AG04450 (cell line): ENCODE measurements around the gene MAP2K2. TPM values are rescaled to one million over a fixed set of nuclear protein-coding genes. Genes with fewer than 3 reads are reported as not detected.
A peak's percentile ranks its signal among the peaks of the same experiment; 100 is the strongest.
"Not testable (repeated sequence)": the region's sequence is repeated elsewhere in the genome, so short reads cannot be mapped to it uniquely, and the experiment has no call there.

Experiments
- CTCF ChIA-PET: fragments of 300-600, 350-600 bp; formaldehyde crosslinking; extraction: SDS; loops from one replicate; lab custom pipeline; 2022; ENCODE audit warnings: antibody characterized with exemption, inconsistent platforms; lab: Charles Lee
- POLR2A ChIA-PET: fragments of 350-600 bp; formaldehyde crosslinking; extraction: SDS; loops from one replicate; lab custom pipeline; 2021; ENCODE audit warnings: antibody characterized with exemption, inconsistent platforms; lab: Yijun Ruan, JAX
- DNase-seq: peaks from one replicate; pipeline ENCODE4 v3.0.0-alpha.2; 2011; ENCODE audit warnings: low read depth, low spot score
- H3K27ac ChIP-seq: one replicate; pipeline ENCODE4 v1.5.1; 2012; ENCODE audit warnings: low read depth, low read length, control low read depth
- H3K27me3 ChIP-seq: one replicate; pipeline ENCODE4 v1.6.0; 2012; ENCODE audit warnings: low read length; ENCODE audit not compliant: control insufficient read depth, insufficient read depth
- H3K4me3 ChIP-seq: 2 replicates; pipeline ENCODE4 v1.5.1; 2011; ENCODE audit warnings: mild to moderate bottlenecking, low read depth, low read length, control low read depth
- H3K9me3 ChIP-seq: 2 replicates; pipeline ENCODE4 v1.5.1; 2012; ENCODE audit warnings: low read length; ENCODE audit not compliant: control insufficient read depth, insufficient read depth
- polyA plus RNA-seq: library from polyadenylated mRNA; depleted of rRNA; stranded (reverse); fragments of >200 nt; gene quantifications from 2 replicates; pipeline ENCODE4 v1.2.3, GENCODE V29; 2011
- TF ChIP-seq, protein P1 (sequence below): IDR thresholded peaks from 2 replicates; pipeline ENCODE4 v1.5.1; 2011; ENCODE audit warnings: low read depth, low read length, control low read depth, inconsistent platforms

The MAP2K2 gene
- polyA plus RNA-seq, 1 experiment: 65.1 TPM

DNA sequence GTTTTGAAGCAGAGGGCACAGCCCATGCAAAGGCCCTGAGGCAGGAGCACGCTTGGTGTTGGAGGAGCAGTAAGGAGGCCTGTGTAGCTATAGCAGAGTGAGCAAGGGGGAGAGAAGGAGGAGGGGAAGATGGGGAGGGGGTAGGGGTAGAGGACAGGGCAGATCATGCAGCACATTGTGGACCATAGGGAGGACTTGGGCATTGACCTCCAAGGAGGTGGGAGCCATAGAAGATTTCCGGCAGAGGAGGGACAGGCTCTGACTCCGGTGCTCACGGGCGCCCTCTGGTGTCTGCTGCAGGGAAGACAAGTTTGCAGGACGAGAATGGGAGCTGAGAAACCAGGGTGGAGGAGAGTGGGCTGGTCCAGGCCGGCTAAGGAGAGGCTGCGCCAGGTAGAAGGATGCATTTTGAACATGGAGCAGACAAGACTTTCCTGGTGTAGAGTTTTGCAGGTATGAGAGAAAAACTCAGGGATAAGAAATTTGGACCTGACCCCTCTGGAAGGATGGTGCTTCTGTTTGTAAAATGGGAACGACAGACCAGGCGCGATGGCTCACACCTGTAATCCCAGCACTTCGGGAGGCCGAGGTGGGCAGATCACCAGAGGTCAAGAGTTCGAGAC is 15.8 kb upstream of the MAP2K2 start:
- H3K4me3 ChIP-seq: no peak overlapping the region
- H3K27ac ChIP-seq: no peak overlapping the region
- no peak for DNase-seq
- CTCF ChIA-PET: interaction anchor here (0.5 to 2.6 kb wide), 27 partner anchors 9 to 549 kb away, joined by 3 to 29 read pairs (median 4); partner anchors contain the start of genes CREB3L3 and EEF2
- TF ChIP-seq, protein P1, sequence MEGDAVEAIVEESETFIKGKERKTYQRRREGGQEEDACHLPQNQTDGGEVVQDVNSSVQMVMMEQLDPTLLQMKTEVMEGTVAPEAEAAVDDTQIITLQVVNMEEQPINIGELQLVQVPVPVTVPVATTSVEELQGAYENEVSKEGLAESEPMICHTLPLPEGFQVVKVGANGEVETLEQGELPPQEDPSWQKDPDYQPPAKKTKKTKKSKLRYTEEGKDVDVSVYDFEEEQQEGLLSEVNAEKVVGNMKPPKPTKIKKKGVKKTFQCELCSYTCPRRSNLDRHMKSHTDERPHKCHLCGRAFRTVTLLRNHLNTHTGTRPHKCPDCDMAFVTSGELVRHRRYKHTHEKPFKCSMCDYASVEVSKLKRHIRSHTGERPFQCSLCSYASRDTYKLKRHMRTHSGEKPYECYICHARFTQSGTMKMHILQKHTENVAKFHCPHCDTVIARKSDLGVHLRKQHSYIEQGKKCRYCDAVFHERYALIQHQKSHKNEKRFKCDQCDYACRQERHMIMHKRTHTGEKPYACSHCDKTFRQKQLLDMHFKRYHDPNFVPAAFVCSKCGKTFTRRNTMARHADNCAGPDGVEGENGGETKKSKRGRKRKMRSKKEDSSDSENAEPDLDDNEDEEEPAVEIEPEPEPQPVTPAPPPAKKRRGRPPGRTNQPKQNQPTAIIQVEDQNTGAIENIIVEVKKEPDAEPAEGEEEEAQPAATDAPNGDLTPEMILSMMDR: peak; percentile 72
- POLR2A ChIA-PET: no interaction called here
- H3K27me3 ChIP-seq: no peaks in the 10 kb centered on the region
- no peaks in the 10 kb centered on the region for H3K9me3 ChIP-seq

DNA sequence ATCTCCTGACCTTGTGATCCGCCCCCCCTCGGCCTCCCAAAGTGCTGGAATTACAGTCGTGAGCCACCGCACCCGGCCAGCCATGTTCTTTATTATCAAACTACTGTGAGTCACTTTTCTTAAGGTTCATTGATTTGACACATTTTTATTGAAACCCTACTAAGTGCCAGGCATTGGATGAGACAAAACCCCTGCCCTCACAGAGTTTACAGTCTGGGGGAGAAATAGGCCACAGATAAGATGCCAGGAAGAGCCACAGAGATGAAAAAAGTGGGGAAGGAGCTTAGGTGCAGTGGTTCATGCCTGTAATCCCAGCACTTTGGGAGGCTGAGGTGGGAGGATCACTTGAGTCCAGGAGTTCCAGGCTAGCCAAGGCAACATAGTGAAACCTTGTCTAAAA is 14.5 kb upstream of the MAP2K2 start:
- no peaks in the 10 kb centered on the region for H3K27me3 ChIP-seq
- H3K9me3 ChIP-seq: no peaks in the 10 kb centered on the region
- ChIA-PET CTCF (no interaction called here), POLR2A (no interaction called here)
- no peak for DNase-seq
- H3K27ac ChIP-seq: no peak overlapping the region
- TF ChIP-seq, protein P1: no peak
- H3K4me3 ChIP-seq: no peak overlapping the region

DNA sequence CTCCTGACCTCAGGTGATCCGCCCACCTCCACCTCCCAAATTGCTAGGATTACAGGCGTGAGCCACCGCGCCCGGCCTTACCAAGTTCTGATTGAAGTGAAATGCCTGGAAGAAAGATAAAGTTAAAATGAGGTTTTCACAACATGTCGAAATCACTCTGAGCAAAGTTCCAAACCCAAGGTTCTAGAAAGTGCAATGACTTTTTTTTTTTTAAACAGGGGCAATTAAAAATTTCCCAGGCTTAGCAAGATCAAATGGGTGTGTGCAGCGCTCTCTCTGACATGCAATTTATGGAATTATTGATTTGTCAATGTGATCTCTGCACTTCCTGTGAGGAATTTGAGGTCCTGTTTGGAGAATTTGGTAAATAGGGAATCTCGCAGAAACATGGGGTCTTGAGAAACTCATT is 12.8 kb upstream of the MAP2K2 start:
- ChIA-PET POLR2A (no interaction called here), CTCF (interaction anchor here (0.7 kb wide), 1 partner anchor 149 kb away, joined by 10 read pairs; no protein-coding TSS in a partner anchor)
- no peaks in the 10 kb centered on the region for H3K27me3 ChIP-seq
- no peaks in the 10 kb centered on the region for H3K9me3 ChIP-seq
- TF ChIP-seq, protein P1: no peak
- no peak overlapping the region for H3K27ac ChIP-seq
- no peak overlapping the region for H3K4me3 ChIP-seq
- no peak for DNase-seq

DNA sequence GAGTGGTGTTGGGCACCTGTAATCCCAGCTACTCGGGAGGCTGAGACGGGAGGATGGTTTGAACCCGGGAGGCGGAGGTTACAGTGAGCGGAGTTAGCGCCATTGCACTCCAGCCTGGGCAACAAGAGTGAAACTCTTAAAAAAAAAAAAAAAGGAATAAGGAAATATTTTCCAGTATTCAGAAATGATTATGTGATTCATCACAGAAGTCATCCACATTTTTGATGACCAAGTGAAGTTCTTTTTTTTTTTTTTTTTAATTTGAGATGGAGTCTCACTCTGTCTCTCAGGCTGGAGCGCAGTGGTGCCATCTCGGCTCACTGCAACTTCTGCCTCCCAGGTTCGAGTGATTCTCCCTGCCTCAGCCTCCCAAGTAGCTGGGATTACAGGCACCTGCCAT is 11.5 kb upstream of the MAP2K2 start:
- H3K4me3 ChIP-seq, H3K27me3 ChIP-seq, DNase-seq, H3K9me3 ChIP-seq, H3K27ac ChIP-seq, CTCF ChIA-PET: not testable (repeated sequence)
- POLR2A ChIA-PET: interaction anchor here (0.7 kb wide), 1 partner anchor 1412 kb away, joined by 12 read pairs; no protein-coding TSS in a partner anchor

DNA sequence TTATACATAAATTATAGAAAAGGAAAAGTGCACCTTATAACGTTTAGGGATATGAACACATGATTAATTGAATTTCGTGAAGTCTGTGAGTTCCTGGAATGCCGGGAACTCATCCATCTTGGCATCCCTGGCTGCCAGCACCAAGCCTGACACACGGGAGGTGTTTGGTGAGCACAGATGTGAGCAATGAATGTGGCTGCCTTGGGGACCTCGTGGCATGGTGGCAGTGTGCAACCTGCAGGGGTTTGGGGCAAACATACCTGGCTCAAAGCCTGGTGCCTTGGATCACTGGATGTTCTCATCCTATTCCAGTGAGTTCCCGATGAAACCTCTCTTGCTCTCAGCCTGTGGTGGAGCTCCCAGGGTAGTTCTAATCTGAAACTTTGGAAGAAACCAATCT is 10.4 kb upstream of the MAP2K2 start:
- H3K4me3 ChIP-seq: no peak overlapping the region
- H3K9me3 ChIP-seq: no peaks in the 10 kb centered on the region
- no peak for DNase-seq
- CTCF ChIA-PET: no interaction called here
- POLR2A ChIA-PET: no interaction called here
- TF ChIP-seq, protein P1: no peak
- no peaks in the 10 kb centered on the region for H3K27me3 ChIP-seq
- H3K27ac ChIP-seq: no peak overlapping the region
